Endometrium (tissue), 2 donors: ENCODE results near the gene SNPH.
"Not testable (repeated sequence)": the region's sequence is repeated elsewhere in the genome, so short reads cannot be mapped to it uniquely, and the experiment has no call there.

Experiments
- FAIRE-seq: peaks from 2 replicates; lab custom pipeline; 2012; peaks lifted over from hg19 to GRCh38; lab: Jason Lieb, UNC
- donor health status: control.
- donor health status: control.

SNPH gene, protein sequence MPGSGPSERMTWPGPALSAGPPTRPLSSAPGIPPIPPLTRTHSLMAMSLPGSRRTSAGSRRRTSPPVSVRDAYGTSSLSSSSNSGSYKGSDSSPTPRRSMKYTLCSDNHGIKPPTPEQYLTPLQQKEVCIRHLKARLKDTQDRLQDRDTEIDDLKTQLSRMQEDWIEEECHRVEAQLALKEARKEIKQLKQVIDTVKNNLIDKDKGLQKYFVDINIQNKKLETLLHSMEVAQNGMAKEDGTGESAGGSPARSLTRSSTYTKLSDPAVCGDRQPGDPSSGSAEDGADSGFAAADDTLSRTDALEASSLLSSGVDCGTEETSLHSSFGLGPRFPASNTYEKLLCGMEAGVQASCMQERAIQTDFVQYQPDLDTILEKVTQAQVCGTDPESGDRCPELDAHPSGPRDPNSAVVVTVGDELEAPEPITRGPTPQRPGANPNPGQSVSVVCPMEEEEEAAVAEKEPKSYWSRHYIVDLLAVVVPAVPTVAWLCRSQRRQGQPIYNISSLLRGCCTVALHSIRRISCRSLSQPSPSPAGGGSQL

DNA sequence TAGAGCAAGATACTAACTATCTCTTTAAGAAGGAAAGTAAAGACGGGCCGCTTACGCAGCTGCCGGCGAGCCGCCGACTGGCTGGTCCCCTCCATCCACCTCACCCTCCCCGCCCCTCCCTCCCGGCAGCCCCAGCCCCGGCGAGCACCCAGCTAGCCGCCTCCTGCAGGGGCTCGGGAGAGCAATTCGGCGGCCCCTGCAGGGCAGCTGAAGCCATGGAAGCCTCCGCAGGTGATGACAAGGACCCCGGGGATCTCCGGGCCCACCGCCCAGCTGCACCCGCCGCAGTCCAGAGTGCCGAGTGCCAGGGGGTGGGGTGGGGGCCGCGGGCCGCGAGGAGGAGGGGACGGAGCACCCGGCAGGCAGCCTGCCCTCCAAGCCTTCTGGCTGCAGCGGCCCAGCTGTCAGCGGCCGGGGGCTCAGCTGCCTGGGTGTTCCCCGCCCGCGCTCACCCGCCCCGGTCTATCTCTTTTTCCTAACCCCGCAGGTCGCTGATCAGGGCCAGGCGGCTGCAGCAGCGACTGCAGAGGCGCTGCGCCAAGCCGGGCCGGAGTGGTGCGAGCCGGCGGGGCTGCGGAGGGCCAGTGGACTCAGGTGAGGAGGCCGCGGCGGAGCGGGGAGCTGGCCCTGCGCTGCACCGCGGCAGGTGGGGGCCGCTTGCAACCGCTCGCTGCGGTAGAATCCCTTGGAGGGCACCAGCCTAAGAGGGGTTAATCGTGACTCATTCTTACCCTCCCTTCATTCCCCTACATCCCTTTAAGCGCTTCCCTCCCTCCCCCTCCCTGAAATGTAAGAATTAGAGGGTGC, at the start of gene SNPH:
TSS of gene SNPH (plus strand) at position 128 of the 807 bp plus-strand sequence. CDS start 29,946 bp downstream, outside the sequence.
- no peak for FAIRE-seq

DNA sequence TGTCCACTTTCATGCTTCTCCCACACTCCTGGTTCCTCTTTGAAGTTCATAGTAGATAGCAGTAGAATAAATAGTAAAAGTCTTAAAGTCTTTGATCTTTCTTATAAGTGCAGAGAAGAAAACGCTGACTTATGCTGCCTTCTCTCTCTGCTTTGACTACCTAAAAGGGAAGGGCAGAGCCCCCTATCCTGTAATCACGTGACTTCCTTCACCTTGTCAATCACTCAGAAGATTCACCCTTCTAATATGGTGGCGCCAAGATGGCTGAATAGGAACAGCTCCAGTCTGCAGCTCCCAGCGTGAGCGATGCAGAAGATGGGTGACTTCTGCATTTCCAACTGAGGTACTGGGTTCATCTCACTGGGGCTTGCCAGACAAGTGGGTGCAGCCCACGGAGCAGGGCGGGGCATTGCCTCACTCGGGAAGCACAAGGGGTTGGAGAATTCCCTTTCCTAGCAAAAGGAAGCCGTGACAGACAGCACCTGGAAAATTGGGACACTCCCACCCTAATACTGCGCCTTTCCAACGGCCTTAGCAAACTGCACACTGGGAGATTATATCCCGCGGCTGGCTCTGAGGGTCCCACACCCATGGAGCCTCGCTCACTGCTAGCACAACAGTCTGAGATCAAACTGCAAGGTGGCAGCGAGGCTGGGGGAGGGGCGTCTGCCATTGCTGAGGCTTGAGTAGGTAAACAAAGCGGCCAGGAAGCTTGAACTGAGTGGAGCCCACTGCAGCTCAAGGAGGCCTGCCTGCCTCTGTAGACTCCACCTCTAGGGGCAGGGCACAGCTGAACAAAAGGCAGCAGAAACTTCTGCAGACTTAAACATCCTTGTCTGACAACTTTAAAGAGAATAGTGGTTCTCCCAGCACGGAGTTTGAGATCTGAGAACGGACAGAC, 49.3 kb upstream of the SNPH start:
- not testable (repeated sequence) for FAIRE-seq

DNA sequence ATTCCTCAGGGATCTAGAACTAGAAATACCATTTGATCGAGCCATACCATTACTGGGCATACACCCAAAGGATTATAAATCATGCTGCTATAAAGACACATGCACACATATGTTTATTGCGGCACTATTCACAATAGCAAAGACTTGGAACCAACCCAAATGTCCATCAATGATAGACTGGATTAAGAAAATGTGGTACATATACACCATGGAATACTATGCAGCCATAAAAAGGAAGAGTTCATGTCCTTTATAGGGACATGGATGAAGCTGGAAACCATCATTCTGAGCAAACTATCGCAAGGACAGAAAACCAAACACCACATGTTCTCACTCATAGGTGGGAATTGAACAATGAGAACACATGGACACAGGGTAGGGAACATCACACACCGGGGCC, 43.3 kb upstream of the SNPH start:
- not testable (repeated sequence) for FAIRE-seq

DNA sequence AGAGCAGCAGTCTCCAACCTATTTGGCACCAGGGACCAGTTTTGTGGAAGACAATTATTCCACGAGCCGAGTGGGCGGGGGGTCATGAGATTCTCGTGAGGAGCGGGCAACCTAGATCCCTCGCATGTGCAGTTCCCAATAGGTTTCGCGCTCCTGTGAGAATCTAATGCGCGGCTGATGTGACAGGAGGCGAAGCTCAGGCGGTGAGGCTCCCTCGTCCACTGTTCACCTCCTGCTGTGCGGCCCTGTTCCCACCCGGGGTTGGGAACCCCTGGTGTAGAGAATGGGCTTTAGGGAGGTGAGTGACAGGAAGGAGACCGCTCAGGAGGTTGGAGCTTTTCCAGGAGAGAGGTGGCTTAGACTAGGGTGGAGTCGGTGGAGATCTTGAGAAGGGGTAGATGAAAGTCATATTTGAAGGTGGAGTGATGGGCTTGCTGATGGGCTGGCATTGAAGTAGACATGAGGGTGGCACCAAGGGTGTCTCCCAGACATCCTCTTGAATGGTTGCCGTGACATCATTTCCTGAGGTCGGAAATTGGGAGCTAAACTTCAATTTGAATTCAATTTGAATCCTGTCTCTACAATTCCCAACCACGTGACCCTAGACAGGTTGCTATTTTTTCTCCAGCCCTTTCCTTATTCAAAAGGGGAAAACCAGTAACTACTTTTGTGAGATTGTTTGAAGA, 41.7 kb upstream of the SNPH start:
- no peak for FAIRE-seq

DNA sequence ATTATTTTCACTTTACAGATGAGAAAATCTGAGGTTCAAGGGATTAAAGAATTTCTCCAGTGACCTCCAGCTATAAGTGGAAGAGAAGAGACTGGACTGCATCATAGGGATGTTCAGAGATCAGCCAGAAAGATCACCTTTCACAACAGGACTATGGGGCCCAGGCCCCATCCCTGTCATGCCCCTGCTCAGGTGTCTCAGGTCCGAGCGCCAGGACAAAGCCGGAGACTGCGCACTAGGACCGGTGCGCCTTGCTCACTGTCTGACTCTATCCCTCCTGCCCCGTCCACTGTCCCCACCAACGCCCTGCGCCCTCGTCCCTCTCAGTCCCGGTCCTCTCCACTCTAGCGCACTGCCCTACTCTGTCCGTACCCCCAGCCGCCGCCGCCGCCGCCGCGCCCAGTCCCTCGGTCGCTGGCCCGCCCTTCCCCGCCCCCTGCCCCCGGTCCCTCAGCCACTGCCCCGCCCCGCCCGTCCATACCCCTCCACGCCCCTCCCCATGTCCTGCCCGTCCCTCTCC, 40.8 kb upstream of the SNPH start:
- no peak for FAIRE-seq

DNA sequence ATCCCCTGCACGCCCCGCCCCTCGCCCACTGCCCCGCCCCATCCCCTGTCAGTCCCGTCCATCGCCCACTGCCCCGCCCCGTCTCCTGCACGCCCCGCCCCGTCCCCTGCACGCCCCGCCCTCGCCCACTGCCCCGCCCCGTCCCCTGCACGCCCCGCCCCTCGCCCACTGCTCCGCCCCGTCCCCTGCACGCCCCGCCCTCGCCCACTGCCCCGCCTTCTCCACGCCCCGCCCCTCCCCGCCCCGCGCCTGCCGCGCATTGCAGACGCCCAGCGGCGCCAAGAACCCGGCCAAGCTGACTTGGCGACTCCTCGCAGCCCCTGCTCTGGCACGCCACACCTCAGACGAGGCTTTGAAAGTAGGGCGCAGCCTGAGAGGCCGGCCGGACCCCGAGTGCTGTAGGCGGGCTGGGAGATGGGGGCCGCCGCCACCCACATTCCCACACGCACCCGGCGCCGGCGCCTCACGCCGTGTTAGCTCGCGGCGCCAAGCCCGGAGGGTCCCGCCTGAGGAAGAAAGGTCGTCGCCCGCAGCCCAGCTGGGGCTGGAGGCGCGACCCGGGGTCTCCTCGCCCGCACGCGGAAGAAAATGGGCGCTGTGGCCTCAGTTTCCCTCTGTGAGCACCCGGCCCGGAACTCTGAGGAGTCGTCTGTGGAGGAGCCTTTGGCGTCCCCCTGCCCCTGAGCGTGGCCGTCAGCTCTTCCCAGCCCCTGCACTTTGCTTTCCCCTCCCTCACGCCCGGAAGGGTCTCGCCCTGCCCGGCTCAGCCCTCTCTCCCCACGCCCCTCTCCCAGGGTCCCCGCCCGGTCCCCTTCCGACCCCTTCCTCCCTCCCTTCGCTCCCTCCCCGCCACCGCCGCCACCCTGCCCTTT, 40.1 kb upstream of the SNPH start, which contains the start of gene RAD21L1:
TSS of gene RAD21L1 (plus strand) at position 262 of the 872 bp plus-strand sequence. CDS start 2,410 bp downstream, outside the sequence.
- no peak for FAIRE-seq

DNA sequence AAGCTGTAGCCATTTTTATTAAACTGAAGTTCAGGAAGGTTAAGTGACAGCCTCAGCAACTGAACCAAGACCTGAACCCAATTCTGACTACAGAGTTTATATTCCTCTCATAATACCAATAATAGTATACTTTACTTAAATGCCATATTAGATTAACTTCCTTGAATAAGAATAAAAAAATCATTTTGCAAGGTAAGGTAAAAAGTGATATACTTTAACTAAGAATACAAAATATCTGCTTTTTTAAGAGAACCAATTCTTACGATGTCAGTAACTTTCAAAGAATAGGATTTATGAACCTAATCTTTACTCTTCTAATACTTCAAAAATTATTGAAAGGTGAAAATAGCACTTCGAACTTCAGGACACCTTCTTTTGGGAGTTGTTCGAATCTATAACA, 36.6 kb upstream of the SNPH start:
- no peak for FAIRE-seq

DNA sequence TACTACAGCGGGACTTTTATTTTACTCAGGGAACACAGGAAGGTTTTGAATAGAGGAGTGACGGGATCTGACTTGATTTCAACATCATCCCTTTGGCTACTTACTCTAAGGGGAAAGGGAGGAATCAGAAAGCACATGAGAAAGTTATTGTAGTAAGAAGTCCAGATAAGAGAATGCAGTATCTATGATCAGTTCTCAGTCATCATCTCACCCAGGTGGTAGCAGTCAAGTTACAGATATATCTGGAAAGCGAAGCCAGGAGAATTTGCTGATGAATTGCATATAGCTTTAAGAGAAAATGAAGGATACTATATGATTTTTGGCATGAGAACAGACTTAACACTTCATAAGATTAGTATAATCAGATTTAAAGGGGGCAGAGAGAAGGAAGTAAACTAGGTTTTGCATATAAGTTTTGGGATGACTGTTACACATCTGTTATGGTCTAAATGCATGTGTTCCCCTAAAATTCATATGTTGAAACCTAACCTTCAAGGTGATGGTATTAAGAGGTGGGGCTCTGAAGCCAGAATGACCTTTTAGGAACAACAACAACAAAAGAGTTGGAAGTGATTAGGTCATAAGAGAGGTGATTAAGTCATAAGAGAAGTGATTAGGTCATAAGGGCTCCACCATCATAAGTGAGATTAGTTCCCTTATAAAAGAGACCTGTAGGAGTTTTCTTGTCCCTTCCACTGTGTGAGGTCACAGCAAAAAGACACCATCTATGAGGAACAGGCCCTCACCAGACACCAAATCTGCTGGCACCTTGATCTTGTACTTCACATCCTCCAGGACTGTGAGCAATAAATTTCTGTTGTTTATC, 33.6 kb upstream of the SNPH start:
- FAIRE-seq, result no peak

DNA sequence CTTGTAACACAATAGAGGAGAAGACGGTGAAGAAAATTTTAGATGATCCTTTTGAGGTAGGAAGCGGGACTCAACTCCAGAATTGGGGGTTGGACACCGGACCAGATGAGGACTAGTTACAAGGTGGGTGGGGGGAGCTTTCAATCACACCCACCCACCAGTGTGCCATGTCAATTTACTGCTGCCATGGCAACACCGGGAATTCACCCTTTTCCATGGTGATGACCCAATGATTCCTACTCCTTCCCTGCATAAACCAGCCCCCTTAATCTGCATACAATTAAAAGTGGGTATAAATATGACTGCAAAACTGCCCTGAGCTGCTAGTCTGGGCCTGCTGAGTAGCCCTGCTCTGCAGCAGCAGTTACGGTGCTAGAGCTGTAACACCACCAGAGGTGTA, 25.5 kb upstream of the SNPH start:
- no peak for FAIRE-seq

DNA sequence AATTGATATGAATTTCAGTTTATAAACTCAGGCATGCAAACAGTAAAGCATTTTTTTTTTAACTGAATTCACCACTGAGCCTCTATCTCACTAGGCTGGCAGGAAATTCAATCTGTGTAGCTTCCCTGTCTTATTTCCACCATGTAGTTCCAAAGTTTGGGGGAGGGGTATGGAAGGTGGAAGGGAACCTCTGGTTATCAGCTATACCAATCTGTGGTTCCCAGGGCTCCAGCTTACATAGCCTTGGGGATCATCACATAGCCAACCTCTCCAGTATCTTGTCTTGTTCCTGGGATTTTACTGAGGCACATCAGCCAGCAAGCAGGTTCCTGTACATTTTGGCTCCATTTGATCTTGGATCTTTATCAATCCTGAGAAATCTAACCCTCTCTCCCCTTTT, 24.6 kb upstream of the SNPH start:
- no peak for FAIRE-seq

DNA sequence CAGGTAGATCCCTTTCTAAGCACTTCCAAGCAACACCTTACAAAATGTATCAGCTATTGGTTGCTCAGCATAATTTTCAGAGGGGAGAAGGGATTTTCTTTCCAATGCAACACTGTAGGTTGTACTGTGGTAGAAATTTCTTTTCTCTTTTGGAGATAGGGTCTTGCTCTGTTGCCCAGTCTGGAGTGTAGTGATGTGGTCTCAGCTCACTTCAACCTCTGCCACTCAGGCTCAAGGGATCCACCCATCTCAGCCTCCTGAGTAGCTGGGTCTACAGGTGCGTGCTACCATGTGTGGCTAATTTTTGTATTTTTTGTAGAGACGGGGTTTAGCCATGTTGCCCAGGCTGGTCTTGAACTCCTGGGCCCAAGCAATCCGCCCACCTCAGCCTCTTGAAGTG, 24.0 kb upstream of the SNPH start:
- no peak for FAIRE-seq

DNA sequence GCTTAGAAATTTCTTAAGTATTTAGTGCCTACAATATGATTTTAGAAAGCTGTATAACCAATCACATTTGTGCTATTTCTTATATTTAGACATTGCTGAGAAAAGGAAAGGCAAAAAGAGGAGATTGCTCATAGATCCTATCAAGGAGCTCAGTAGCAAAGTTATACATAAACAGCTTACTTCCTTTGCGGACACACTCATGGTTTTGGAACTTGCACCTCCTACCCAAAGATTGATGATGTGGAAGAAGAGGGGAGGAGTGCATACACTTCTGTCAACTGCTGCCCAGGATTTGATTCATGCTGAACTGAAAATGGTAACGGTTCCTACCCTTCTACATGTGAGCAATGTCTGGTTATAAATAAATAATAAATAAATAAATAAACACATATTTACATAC, 23.6 kb upstream of the SNPH start:
- FAIRE-seq, result no peak

DNA sequence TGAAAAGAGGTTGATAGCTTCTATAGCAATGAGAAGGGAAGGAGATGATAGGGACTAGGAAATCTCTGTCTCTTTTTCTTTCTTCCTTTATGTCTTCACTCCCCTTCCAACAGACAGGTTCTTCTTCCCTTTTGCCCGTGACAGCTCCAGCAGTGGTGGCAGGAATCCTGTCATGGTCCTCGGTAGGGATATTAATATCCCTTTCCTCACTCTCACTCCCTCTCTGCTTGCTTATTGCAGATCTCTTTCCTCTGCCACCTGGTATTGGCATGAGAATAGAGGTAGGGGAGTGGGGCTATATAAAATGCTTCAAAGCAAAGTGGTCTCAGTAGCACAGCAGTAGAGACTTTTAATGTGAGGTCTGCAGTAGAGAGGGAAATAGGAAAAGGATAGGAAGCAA, 20.5 kb upstream of the SNPH start:
- no peak for FAIRE-seq

DNA sequence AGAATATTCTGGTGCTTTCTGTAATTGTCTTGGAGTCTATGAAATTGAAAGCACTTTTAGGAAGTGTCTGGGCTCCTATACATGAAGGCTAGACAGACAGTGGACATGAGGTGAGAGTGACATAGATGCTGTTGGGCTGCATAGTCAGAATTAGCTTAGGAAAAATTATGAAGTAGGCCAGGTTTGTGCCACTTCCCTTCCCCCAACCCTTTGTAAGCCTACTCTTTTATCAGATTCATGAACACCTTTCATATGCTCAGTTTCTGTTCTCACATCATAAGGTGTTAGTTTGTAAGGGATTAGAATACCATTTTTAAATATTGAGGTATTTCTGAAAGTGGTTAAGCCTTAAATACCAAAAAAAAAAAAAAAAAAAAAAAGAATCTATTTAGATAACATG, 18.4 kb upstream of the SNPH start:
- FAIRE-seq, result no peak

DNA sequence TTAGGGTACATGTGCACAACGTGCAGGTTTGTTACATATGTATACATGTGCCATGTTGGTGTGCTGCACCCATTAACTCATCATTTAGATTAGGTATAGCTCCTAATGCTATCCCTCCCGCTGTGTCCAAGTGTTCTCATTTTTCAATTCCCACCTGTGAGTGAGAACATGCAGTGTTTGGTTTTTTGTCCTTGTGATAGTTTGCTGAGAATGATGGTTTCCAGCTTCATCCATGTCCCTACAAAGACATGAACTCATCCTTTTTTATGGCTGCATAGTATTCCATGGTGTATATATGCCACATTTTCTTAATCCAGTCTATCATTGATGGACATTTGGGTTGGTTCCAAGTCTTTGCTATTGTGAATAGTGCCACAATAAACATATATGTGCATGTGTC, 15.8 kb upstream of the SNPH start:
- FAIRE-seq, result not testable (repeated sequence)

DNA sequence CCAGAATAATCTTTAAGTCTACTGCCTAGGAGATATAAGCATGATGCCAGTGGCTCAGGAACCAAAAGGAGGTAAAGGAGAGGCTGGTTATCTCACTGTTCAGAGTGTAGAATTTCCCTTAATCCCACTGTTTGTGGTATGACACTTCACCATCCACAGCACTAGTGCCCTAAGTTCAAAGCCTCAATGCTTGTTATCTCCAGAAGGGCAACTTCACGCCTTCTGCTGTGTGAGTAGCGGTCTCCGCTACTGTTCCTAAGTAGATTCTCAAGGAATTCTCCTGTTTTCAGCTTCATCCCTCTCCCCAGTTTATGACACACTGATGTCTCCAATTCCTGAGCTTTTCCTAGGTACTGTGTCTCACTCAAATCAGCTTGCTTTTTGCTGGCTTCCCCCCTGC, 13.7 kb upstream of the SNPH start:
- no peak for FAIRE-seq

DNA sequence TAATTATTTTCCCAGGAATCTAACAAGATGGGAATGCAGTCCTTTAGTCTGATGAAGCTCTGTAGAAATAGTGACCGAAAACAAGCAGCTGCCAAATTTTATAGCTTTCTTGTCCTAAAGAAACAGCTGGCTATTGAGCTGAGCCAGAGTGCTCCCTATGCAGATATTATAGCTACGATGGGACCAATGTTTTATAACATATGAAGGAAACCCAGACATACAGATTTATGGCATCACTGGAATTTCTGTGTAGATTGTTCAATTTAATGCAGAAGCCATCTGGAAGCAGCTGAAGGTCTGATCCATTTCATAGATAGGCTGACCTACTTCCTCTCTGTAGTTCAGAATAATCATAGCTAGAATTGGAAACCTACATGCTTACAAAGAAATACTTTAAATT, 11.8 kb upstream of the SNPH start:
- no peak for FAIRE-seq

DNA sequence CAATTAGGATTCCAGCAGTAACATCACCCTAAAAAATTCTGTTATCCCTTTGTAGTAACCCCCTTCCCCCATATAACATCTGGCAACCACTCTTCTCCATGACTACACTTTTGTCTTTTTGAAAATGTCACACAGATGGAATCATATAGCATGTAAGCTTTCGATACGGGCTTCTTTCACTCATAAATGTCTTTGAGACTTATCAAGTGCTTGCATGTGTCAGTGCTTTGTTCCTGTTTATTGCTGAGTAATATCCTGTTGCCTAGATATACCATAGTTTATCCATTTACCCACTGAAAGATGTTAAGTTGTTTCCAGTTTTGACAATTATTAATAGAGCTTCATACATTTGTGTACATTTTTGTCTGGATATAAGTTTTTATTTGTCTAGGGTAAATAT, 10.4 kb upstream of the SNPH start:
- FAIRE-seq, result no peak

DNA sequence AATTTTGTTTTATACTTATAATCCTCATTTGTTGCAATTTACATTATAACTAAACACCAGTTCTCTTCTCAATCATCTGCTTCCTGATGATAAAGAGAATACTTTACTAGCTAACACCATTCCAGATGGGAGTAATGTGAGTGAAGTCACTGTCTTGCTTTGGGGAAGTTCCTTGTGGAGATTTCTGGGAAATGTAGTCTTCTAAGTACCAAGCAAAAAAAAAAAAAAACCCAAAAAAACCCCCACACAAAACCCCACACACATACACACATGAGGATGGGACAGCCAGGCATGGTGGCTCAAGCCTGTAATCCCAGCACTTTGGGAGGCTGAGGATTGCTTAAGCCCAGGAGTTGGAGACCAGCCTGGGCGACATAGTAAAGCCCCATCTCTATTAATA, 2.2 kb upstream of the SNPH start:
- no peak for FAIRE-seq
